Activated naive CD4-positive, alpha-beta T cell treated with anti-CD3 and anti-CD28 coated beads, Interleukin-2, amount 10 ng/mL, durations not matched to agents 7 days and 5 days (primary cell): Measurements from ENCODE around the gene RAC3.

Experiments used
- CTCF ChIA-PET: fragments of 350-600 bp; sonication (Branson Sonifier 250); formaldehyde crosslinking; loops from one replicate; lab custom pipeline; 2021; ENCODE audit warnings: antibody characterized with exemption; lab: Charles Lee
- DNase-seq: peaks from one replicate; pipeline ENCODE4 v3.0.0-alpha.2; 2020
- H3K27ac Mint-ChIP-seq: one replicate; pipeline ENCODE4 v1.8.0; 2021; ENCODE audit warnings: mild to moderate bottlenecking, moderate library complexity, mixed read lengths
- H3K27me3 Mint-ChIP-seq: one replicate; pipeline ENCODE4 v1.8.0; 2021; ENCODE audit warnings: mild to moderate bottlenecking, mixed read lengths
- H3K36me3 Mint-ChIP-seq: one replicate; pipeline ENCODE4 v1.8.0; 2021; ENCODE audit warnings: mixed read lengths
- H3K4me1 Mint-ChIP-seq: one replicate; pipeline ENCODE4 v1.8.0; 2021; ENCODE audit warnings: mixed read lengths
- H3K4me3 Mint-ChIP-seq: one replicate; pipeline ENCODE4 v1.8.0; 2021; ENCODE audit warnings: mild to moderate bottlenecking, moderate library complexity, mixed read lengths
- H3K9me3 Mint-ChIP-seq: one replicate; pipeline ENCODE4 v1.8.0; 2021; ENCODE audit warnings: mixed read lengths

The RAC3 gene

GRCh38 chr17:82005701-82006348, 25.7 kb upstream of the RAC3 start:
- no peaks in the 10 kb centered on the region for H3K27me3 Mint-ChIP-seq
- CTCF ChIA-PET, result no interaction called here
- H3K36me3 Mint-ChIP-seq, result no peaks in the 10 kb centered on the region
- H3K9me3 Mint-ChIP-seq, result no peaks in the 10 kb centered on the region
- no peaks in the 10 kb centered on the region for H3K4me1 Mint-ChIP-seq
- no peak for DNase-seq
- H3K4me3 Mint-ChIP-seq, result no peak overlapping the region
- H3K27ac Mint-ChIP-seq, result no peak overlapping the region

- no peaks in the 10 kb centered on the region for H3K36me3 Mint-ChIP-seq
- H3K4me1 Mint-ChIP-seq, result no peaks in the 10 kb centered on the region
- H3K27ac Mint-ChIP-seq, result no peak overlapping the region
- no peaks in the 10 kb centered on the region for H3K9me3 Mint-ChIP-seq
- H3K4me3 Mint-ChIP-seq, result no peak overlapping the region
- CTCF ChIA-PET, result no interaction called here
- H3K27me3 Mint-ChIP-seq, result no peaks in the 10 kb centered on the region
- no peak for DNase-seq
Measured at GRCh38 chr17:82006468-82007227, 24.8 kb upstream of the RAC3 start.

GRCh38 chr17:82007228-82007494, 24.3 kb upstream of the RAC3 start:
- no peak for DNase-seq
- Mint-ChIP-seq H3K36me3 (no peaks in the 10 kb centered on the region), H3K27me3 (no peaks in the 10 kb centered on the region), H3K4me1 (no peaks in the 10 kb centered on the region), H3K27ac (no peak overlapping the region), H3K4me3 (no peak overlapping the region), H3K9me3 (no peaks in the 10 kb centered on the region)
- CTCF ChIA-PET, result no interaction called here

- CTCF ChIA-PET, result interaction anchor here (0.8 kb wide), 1 partner anchor 12 kb away, joined by 3 read pairs; no protein-coding TSS in a partner anchor
Measured at GRCh38 chr17:82007495-82008257, 23.8 kb upstream of the RAC3 start.

GRCh38 chr17:82008258-82008940, 23.1 kb upstream of the RAC3 start:
- Mint-ChIP-seq H3K9me3 (no peaks in the 10 kb centered on the region), H3K27me3 (no peaks in the 10 kb centered on the region), H3K4me1 (no peaks in the 10 kb centered on the region), H3K36me3 (no peaks in the 10 kb centered on the region), H3K27ac (no peak overlapping the region), H3K4me3 (no peak overlapping the region)
- DNase-seq, result no peak
- CTCF ChIA-PET, result interaction anchor here (0.8 kb wide), 1 partner anchor 11 kb away, joined by 3 read pairs; no protein-coding TSS in a partner anchor

More at GRCh38 chr17:82007495-82008257, 23.8 kb upstream of the RAC3 start:
- no peaks in the 10 kb centered on the region for H3K36me3 Mint-ChIP-seq
- no peaks in the 10 kb centered on the region for H3K4me1 Mint-ChIP-seq
- H3K9me3 Mint-ChIP-seq, result no peaks in the 10 kb centered on the region
- no peak overlapping the region for H3K27ac Mint-ChIP-seq
- no peak overlapping the region for H3K4me3 Mint-ChIP-seq
- H3K27me3 Mint-ChIP-seq, result no peaks in the 10 kb centered on the region
- DNase-seq, result no peak

GRCh38 chr17:82008941-82009405, 22.5 kb upstream of the RAC3 start:
- Mint-ChIP-seq H3K36me3 (no peaks in the 10 kb centered on the region), H3K4me1 (no peaks in the 10 kb centered on the region), H3K4me3 (no peak overlapping the region), H3K27ac (no peak overlapping the region), H3K9me3 (no peaks in the 10 kb centered on the region), H3K27me3 (no peaks in the 10 kb centered on the region)
- CTCF ChIA-PET, result interaction anchor here (0.8 kb wide), 1 partner anchor 11 kb away, joined by 3 read pairs; no protein-coding TSS in a partner anchor
- DNase-seq, result no peak

GRCh38 chr17:82009413-82009812, 22.1 kb upstream of the RAC3 start:
- H3K4me3 Mint-ChIP-seq, result no peak overlapping the region
- DNase-seq, result no peak
- H3K36me3 Mint-ChIP-seq, result no peaks in the 10 kb centered on the region
- no peaks in the 10 kb centered on the region for H3K4me1 Mint-ChIP-seq
- CTCF ChIA-PET, result interaction anchor here (0.6 kb wide), 1 partner anchor 9 kb away, joined by 3 read pairs; no protein-coding TSS in a partner anchor
- no peak overlapping the region for H3K27ac Mint-ChIP-seq
- H3K27me3 Mint-ChIP-seq, result no peaks in the 10 kb centered on the region
- H3K9me3 Mint-ChIP-seq, result no peaks in the 10 kb centered on the region

- H3K27me3 Mint-ChIP-seq, result no peaks in the 10 kb centered on the region
- no peak for DNase-seq
- no peaks in the 10 kb centered on the region for H3K36me3 Mint-ChIP-seq
- no peak overlapping the region for H3K27ac Mint-ChIP-seq
- CTCF ChIA-PET, result no interaction called here
- no peaks in the 10 kb centered on the region for H3K9me3 Mint-ChIP-seq
- H3K4me1 Mint-ChIP-seq, result no peaks in the 10 kb centered on the region
- H3K4me3 Mint-ChIP-seq, result no peak overlapping the region
Measured at GRCh38 chr17:82010575-82011525, 20.6 kb upstream of the RAC3 start.

GRCh38 chr17:82011617-82012187, 19.8 kb upstream of the RAC3 start:
- Mint-ChIP-seq H3K4me3 (no peak overlapping the region), H3K9me3 (no peaks in the 10 kb centered on the region), H3K27me3 (no peaks in the 10 kb centered on the region), H3K36me3 (no peaks in the 10 kb centered on the region), H3K4me1 (no peaks in the 10 kb centered on the region), H3K27ac (no peak overlapping the region)
- CTCF ChIA-PET, result no interaction called here
- no peak for DNase-seq

GRCh38 chr17:82012261-82012639, 19.2 kb upstream of the RAC3 start:
- no peaks in the 10 kb centered on the region for H3K27me3 Mint-ChIP-seq
- CTCF ChIA-PET, result no interaction called here
- no peaks in the 10 kb centered on the region for H3K36me3 Mint-ChIP-seq
- H3K9me3 Mint-ChIP-seq, result no peaks in the 10 kb centered on the region
- no peak overlapping the region for H3K27ac Mint-ChIP-seq
- DNase-seq, result no peak
- no peaks in the 10 kb centered on the region for H3K4me1 Mint-ChIP-seq
- no peak overlapping the region for H3K4me3 Mint-ChIP-seq

GRCh38 chr17:82012640-82013295, 18.7 kb upstream of the RAC3 start:
- H3K36me3 Mint-ChIP-seq, result no peaks in the 10 kb centered on the region
- no peaks in the 10 kb centered on the region for H3K9me3 Mint-ChIP-seq
- H3K27ac Mint-ChIP-seq, result no peak overlapping the region
- H3K4me1 Mint-ChIP-seq, result no peaks in the 10 kb centered on the region
- CTCF ChIA-PET, result no interaction called here
- H3K27me3 Mint-ChIP-seq, result no peaks in the 10 kb centered on the region
- no peak overlapping the region for H3K4me3 Mint-ChIP-seq
- DNase-seq, result no peak

- H3K27ac Mint-ChIP-seq, result no peak overlapping the region
- no peak for DNase-seq
- no peaks in the 10 kb centered on the region for H3K36me3 Mint-ChIP-seq
- H3K27me3 Mint-ChIP-seq, result no peaks in the 10 kb centered on the region
- H3K9me3 Mint-ChIP-seq, result no peaks in the 10 kb centered on the region
- H3K4me3 Mint-ChIP-seq, result no peak overlapping the region
- H3K4me1 Mint-ChIP-seq, result no peaks in the 10 kb centered on the region
- CTCF ChIA-PET, result no interaction called here
Measured at GRCh38 chr17:82013341-82013740, 18.1 kb upstream of the RAC3 start.
